C1 segment of cervical spinal cord (tissue), 14 donors: Measurements from ENCODE around the gene CCDC82.

Experiments used
- DNase-seq, 14 donors: peaks; one replicate each; lab custom pipeline; 2025; lab: John Stamatoyannopoulos, UW

Gene CCDC82

GRCh38 chr11:96365493-96365892 is 24.2 kb downstream of the CCDC82 start:
- no peak for DNase-seq

GRCh38 chr11:96361778-96362177 is 27.9 kb downstream of the CCDC82 start:
- no peak for DNase-seq

GRCh38 chr11:96358321-96358720 is 31.4 kb downstream of the CCDC82 start:
- no peak for DNase-seq

GRCh38 chr11:96357794-96358193 is 31.9 kb downstream of the CCDC82 start:
- DNase-seq, result no peak

GRCh38 chr11:96356848-96357247 is 32.9 kb downstream of the CCDC82 start:
- DNase-seq, result no peak

- peak; percentile 56 to 96 (median 88) for DNase-seq
Observed at GRCh38 chr11:96342961-96343711, 46.6 kb downstream of the CCDC82 start, which contains the start of gene MAML2. Gene MAML2, minus strand, starts transcription at chr11:96343195. Its CDS starts 1,300 bp downstream, at chr11:96341895.

GRCh38 chr11:96342014-96342960 is 47.4 kb downstream of the CCDC82 start:
- DNase-seq, result peak in 2 of 14 donors; percentile 63 to 66

- peak in 13 of 14 donors; percentile 18 to 84 (median 52) for DNase-seq
Observed at GRCh38 chr11:96341211-96342013, 48.3 kb downstream of the CCDC82 start.

GRCh38 chr11:96340555-96340885 is 49.2 kb downstream of the CCDC82 start:
- no peak for DNase-seq

- peak in 11 of 14 donors; percentile 21 to 71 (median 53) for DNase-seq
Observed at GRCh38 chr11:96339706-96340554, 49.8 kb downstream of the CCDC82 start.

- peak in 12 of 14 donors; percentile 38 to 80 (median 70) for DNase-seq
Observed at GRCh38 chr11:96338910-96339705, 50.6 kb downstream of the CCDC82 start.

- DNase-seq, result peak in 3 of 14 donors; percentile 1 to 21 (median 9)
Observed at GRCh38 chr11:96337541-96338431, 51.9 kb downstream of the CCDC82 start.

- no peak for DNase-seq
Observed at GRCh38 chr11:96335388-96335787, 54.3 kb downstream of the CCDC82 start.

GRCh38 chr11:96334219-96334618 is 55.5 kb downstream of the CCDC82 start:
- no peak for DNase-seq

- no peak for DNase-seq
Observed at GRCh38 chr11:96333191-96333719, 56.5 kb downstream of the CCDC82 start.

GRCh38 chr11:96332126-96332771 is 57.5 kb downstream of the CCDC82 start:
- DNase-seq, result no peak

GRCh38 chr11:96331699-96332116 is 58.0 kb downstream of the CCDC82 start:
- no peak for DNase-seq

GRCh38 chr11:96330511-96330859 is 59.2 kb downstream of the CCDC82 start:
- DNase-seq, result no peak
